B cell (primary cell): ENCODE measurements around the gene FBXO48. TPM values are rescaled to one million over a fixed set of nuclear protein-coding genes. Genes with fewer than 3 reads are reported as not detected.

Source experiments
- ATAC-seq: fragments of 200-7000 bp; cut with Tn5 transposase; one replicate; pipeline ENCODE4 v1.10.0; 2021; ENCODE audit warnings: low read depth, mild to moderate bottlenecking, moderate number of reproducible peaks, moderate library complexity
- CTCF ChIA-PET: fragments of 350-600 bp; sonication (Branson Sonifier 250); formaldehyde crosslinking; loops from one replicate; lab custom pipeline; 2021; ENCODE audit warnings: antibody characterized with exemption, inconsistent platforms; lab: Charles Lee
- POLR2A ChIA-PET: fragments of 350-600 bp; sonication (Branson Sonifier 250); formaldehyde crosslinking; loops from one replicate; lab custom pipeline; 2021; ENCODE audit warnings: antibody characterized with exemption; lab: Charles Lee
- DNase-seq: peaks from one replicate; pipeline ENCODE4 v3.0.0; 2013
- H2AFZ ChIP-seq: 2 replicates; pipeline ENCODE4 v1.6.1; 2012; ENCODE audit warnings: mild to moderate bottlenecking, low read depth, low read length; ENCODE audit not compliant: insufficient read depth, poor library complexity, severe bottlenecking
- H3K27ac ChIP-seq, 2 donors: 1 replicate in 1 of 2; 2 replicates in 1 of 2; pipeline ENCODE4 v1.5.1; 2012 to 2013; ENCODE audit warnings: low read length in 2 of 2, mild to moderate bottlenecking in 2 of 2, moderate library complexity in 1 of 2
- H3K27me3 ChIP-seq, 4 experiments: fragments of 200-600 bp in 1 of 4; sonication (generic) in 1 of 4; replicated peaks in 1 of 4; 1 replicate in 2 of 4; 2 replicates in 2 of 4; pipeline versions ENCODE4 v1.6.1 to v1.7.0; 2013 to 2016; ENCODE audit warnings: low read length in 3 of 4, mild to moderate bottlenecking in 2 of 4, mixed read lengths in 1 of 4, moderate library complexity in 1 of 4; ENCODE audit not compliant: insufficient read depth in 4 of 4, control insufficient read depth in 3 of 4; ENCODE audit errors: control extremely low read depth in 1 of 4
- H3K36me3 ChIP-seq, 2 experiments: replicated peaks in 1 of 2; 1 replicate in 1 of 2; 2 replicates in 1 of 2; pipeline versions ENCODE4 v1.6.1 to v1.7.1; 2013; ENCODE audit warnings: low read length in 1 of 2; ENCODE audit not compliant: insufficient read depth in 2 of 2, control insufficient read depth in 1 of 2; ENCODE audit errors: control extremely low read depth in 1 of 2, extremely low read depth in 1 of 2
- H3K4me1 ChIP-seq, 2 donors: fragments of 200-600 bp in 1 of 2; sonication (generic) in 1 of 2; 1 replicate in 1 of 2; 2 replicates in 1 of 2; pipeline versions ENCODE4 v1.5.1 to v1.6.1; 2013 to 2017; ENCODE audit warnings: low read length in 2 of 2; ENCODE audit not compliant: control insufficient read depth in 2 of 2, insufficient read depth in 2 of 2
- H3K4me2 ChIP-seq: replicated peaks from 2 replicates; pipeline ENCODE3; 2012; ENCODE audit warnings: mild to moderate bottlenecking, low read depth, low read length; ENCODE audit not compliant: poor library complexity, severe bottlenecking
- H3K4me3 ChIP-seq, 5 experiments: fragments of 200-600 bp in 1 of 5; sonication (generic) in 1 of 5; 1 replicate in 3 of 5; 2 replicates in 2 of 5; pipeline versions ENCODE4 v1.5.1 to v1.7.0; 2011 to 2016; ENCODE audit warnings: low read length in 4 of 5, mild to moderate bottlenecking in 4 of 5, low read depth in 2 of 5, control low read depth in 1 of 5, moderate library complexity in 1 of 5; ENCODE audit not compliant: insufficient read depth in 1 of 5; ENCODE audit errors: control extremely low read depth in 1 of 5, extremely low read depth in 1 of 5
- H3K79me2 ChIP-seq: fragments of 200-600 bp; sonication (generic); one replicate; pipeline ENCODE4 v1.6.0; 2016; ENCODE audit warnings: low read length; ENCODE audit not compliant: control insufficient read depth, insufficient read depth
- H3K9ac ChIP-seq: fragments of 200-600 bp; sonication (generic); 2 replicates; pipeline ENCODE4 v1.6.1; 2017; ENCODE audit warnings: mild to moderate bottlenecking, low read length, moderate library complexity
- H3K9me3 ChIP-seq, 3 donors: one replicate each; pipeline versions ENCODE4 v1.6.1 to v1.7.1; 2013; ENCODE audit warnings: low read length in 2 of 3; ENCODE audit not compliant: control insufficient read depth in 2 of 3, insufficient read depth in 1 of 3; ENCODE audit errors: control extremely low read depth in 1 of 3
- H4K20me1 ChIP-seq: 2 replicates; pipeline ENCODE4 v1.6.0; 2012; ENCODE audit warnings: mild to moderate bottlenecking, low read length; ENCODE audit not compliant: insufficient read depth, control insufficient read depth, poor library complexity, severe bottlenecking
- H3K27ac Mint-ChIP-seq: one replicate; pipeline ENCODE4 v1.8.0; 2021; ENCODE audit warnings: mixed read lengths
- H3K27me3 Mint-ChIP-seq: one replicate; pipeline ENCODE4 v1.8.0; 2021; ENCODE audit warnings: mixed read lengths
- H3K4me1 Mint-ChIP-seq: one replicate; pipeline ENCODE4 v1.8.0; 2021; ENCODE audit warnings: mixed read lengths
- H3K4me3 Mint-ChIP-seq: one replicate; pipeline ENCODE4 v1.8.0; 2021; ENCODE audit warnings: mixed read lengths
- H3K9me3 Mint-ChIP-seq: one replicate; pipeline ENCODE4 v1.8.0; 2022; ENCODE audit warnings: mixed read lengths; ENCODE audit not compliant: insufficient read depth
- EZH2 ChIP-seq: IDR thresholded peaks from 2 replicates; pipeline ENCODE4 v1.6.1; 2012; ENCODE audit warnings: borderline replicate concordance, low read depth, mild to moderate bottlenecking, moderate library complexity, low read length; ENCODE audit not compliant: insufficient read depth, poor library complexity, severe bottlenecking
- WGBS: methylation state at CpG from one replicate; pipeline ENCODE4 v1.1.5; 2013; ENCODE audit warnings: missing lambda C conversion rate; ENCODE audit not compliant: insufficient coverage; 5-methylcytosine and 5-hydroxymethylcytosine counted together
- intact Hi-C: fragments of 100-400 bp; cut with micrococcal nuclease; formaldehyde crosslinking; loops from one replicate; pipeline ENCODE4 v1.10.0; 2022
- polyA plus RNA-seq: library from polyadenylated mRNA; depleted of rRNA; stranded (reverse); fragments of >200 nt; gene quantifications from 2 replicates; pipeline ENCODE4 v1.2.3, GENCODE V29; 2012
- total RNA-seq, 2 donors: library from RNA; stranded (reverse); fragments of 120-200 nt in 1 of 2; gene quantifications; 1 replicate in 1 of 2; 2 replicates in 1 of 2; pipeline versions ENCODE4 v1.2.3 to v1.2.4, GENCODE V29; 2013 to 2022
- TF ChIP-seq, protein P1 (sequence below): fragments of 200-600 bp; IDR thresholded peaks from one replicate; pipeline ENCODE4 v1.8.0; 2022; ENCODE audit warnings: antibody characterized with exemption, mild to moderate bottlenecking

FBXO48 gene
- total and polyA plus RNA-seq, 2 donors (not counting 1 experiment from before 2014, with no cell fraction given): 1.5 to 3.2 TPM

DNA sequence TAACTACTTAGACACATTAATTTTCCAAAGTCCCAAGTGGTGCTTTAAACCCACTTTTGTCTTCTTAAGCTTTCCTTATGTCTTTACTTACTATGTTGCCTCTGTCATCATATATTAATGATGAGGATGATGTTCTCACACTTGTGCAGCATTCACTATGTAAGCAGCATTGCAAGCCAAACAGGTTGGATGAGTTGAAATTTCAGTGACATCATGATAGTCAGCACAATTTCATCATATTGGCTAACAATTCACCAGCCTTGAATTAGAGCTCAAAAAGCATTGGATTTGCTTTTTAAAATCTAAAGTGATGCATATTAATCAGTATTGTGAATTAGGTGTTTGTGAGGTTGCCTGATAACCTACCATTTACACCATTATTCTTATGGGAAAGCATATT lies 8.0 kb upstream of the FBXO48 start:
- Mint-ChIP-seq H3K4me1 (no peaks in the 10 kb centered on the region), H3K27me3 (no peaks in the 10 kb centered on the region), H3K27ac (no peak overlapping the region), H3K9me3 (no peaks in the 10 kb centered on the region), H3K4me3 (no peak overlapping the region)
- no peaks in the 10 kb centered on the region for H3K36me3 ChIP-seq
- peaks cover 2% of the 10 kb centered on the region for H3K79me2 ChIP-seq
- H2AFZ ChIP-seq: no peak overlapping the region
- no peak for ATAC-seq
- no peaks in the 10 kb centered on the region for H3K27me3 ChIP-seq
- H3K4me2 ChIP-seq: no peak overlapping the region
- H3K4me3 ChIP-seq: no peak overlapping the region
- no peak overlapping the region for H3K9ac ChIP-seq
- intact Hi-C loops: no loop called here
- no peaks in the 10 kb centered on the region for H4K20me1 ChIP-seq
- no peak for TF ChIP-seq EZH2
- TF ChIP-seq, protein P1, sequence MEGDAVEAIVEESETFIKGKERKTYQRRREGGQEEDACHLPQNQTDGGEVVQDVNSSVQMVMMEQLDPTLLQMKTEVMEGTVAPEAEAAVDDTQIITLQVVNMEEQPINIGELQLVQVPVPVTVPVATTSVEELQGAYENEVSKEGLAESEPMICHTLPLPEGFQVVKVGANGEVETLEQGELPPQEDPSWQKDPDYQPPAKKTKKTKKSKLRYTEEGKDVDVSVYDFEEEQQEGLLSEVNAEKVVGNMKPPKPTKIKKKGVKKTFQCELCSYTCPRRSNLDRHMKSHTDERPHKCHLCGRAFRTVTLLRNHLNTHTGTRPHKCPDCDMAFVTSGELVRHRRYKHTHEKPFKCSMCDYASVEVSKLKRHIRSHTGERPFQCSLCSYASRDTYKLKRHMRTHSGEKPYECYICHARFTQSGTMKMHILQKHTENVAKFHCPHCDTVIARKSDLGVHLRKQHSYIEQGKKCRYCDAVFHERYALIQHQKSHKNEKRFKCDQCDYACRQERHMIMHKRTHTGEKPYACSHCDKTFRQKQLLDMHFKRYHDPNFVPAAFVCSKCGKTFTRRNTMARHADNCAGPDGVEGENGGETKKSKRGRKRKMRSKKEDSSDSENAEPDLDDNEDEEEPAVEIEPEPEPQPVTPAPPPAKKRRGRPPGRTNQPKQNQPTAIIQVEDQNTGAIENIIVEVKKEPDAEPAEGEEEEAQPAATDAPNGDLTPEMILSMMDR: no peak
- DNase-seq: no peak
- no peaks in the 10 kb centered on the region for H3K4me1 ChIP-seq
- no peak overlapping the region for H3K27ac ChIP-seq
- ChIA-PET POLR2A (no interaction called here), CTCF (interaction anchor here (1.2 to 2.2 kb wide), 3 partner anchors 9 to 13 kb away, joined by 3 to 7 read pairs (median 6); no protein-coding TSS in a partner anchor)
- H3K9me3 ChIP-seq: no peaks in the 10 kb centered on the region

DNA sequence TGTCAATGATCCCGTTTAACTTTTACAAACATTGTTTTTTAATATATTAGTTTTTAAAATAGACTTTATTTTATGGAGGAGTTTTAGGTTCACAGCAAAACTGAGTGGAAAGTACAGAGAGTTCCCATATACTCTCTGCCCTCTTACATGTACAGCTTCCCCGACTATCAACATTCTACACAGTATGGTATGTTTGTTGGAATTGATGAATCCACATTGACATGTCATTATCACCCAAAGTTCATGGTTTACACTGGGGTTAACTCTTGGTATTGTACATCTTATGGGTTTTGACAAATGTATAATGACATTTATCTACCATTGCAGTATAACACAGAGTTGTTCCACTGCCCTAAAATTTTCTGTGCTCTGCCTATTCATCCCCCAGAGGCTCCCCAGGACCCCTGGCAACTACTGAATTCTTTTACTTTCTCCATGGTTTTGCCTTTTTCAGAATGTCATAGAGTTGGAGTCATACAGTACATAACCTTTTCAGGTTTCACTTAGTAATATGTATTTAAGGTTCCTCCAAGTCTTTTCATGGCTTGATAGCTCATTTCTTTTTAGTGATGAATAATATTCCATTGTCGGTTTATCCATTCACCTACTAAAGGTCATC lies 5.8 kb upstream of the FBXO48 start:
- H3K9ac ChIP-seq: no peak overlapping the region
- intact Hi-C loops: no loop called here
- Mint-ChIP-seq H3K27ac (no peak overlapping the region), H3K4me3 (no peak overlapping the region), H3K9me3 (no peaks in the 10 kb centered on the region), H3K27me3 (no peaks in the 10 kb centered on the region), H3K4me1 (peaks cover 9% of the 10 kb centered on the region)
- H3K79me2 ChIP-seq: peaks cover 21% of the 10 kb centered on the region
- H3K36me3 ChIP-seq: no peaks in the 10 kb centered on the region
- H2AFZ ChIP-seq: no peak overlapping the region
- no peaks in the 10 kb centered on the region for H3K9me3 ChIP-seq
- ATAC-seq (no peak), DNase-seq (no peak)
- no peak overlapping the region for H3K27ac ChIP-seq
- H3K4me3 ChIP-seq: no peak overlapping the region
- TF ChIP-seq EZH2: no peak
- TF ChIP-seq, protein P1: no peak
- peaks cover 3% of the 10 kb centered on the region in 2 donors for H3K4me1 ChIP-seq
- ChIA-PET CTCF (interaction anchor here (1.4 kb wide), 1 partner anchor 452 kb away, joined by 7 read pairs; no protein-coding TSS in a partner anchor), POLR2A (no interaction called here)
- WGBS: no CpG with 5 or more reads among the region's 3 CpGs
- no peak overlapping the region for H3K4me2 ChIP-seq
- no peaks in the 10 kb centered on the region for H3K27me3 ChIP-seq
- no peaks in the 10 kb centered on the region for H4K20me1 ChIP-seq
